Stimulated activated effector memory CD8-positive, alpha-beta T cell treated with anti-CD3 and anti-CD28 coated beads, Interleukin-12 subunit alpha, Interleukin-12 subunit beta, amount 100 ng/mL, for 72 hours (primary cell): ENCODE results near the gene SLC31A1.

ENCODE experiments used
- ATAC-seq: fragments of 150-1000 bp; cut with Tn5 transposase; 2 replicates; pipeline ENCODE4 v1.10.0; 2021
- DNase-seq, 2 donors: peaks; one replicate each; pipeline ENCODE4 v3.0.0; 2021 to 2022; ENCODE audit warnings: low spot score in 2 of 2
- H3K27ac Mint-ChIP-seq: one replicate; pipeline ENCODE4 v1.8.0; 2022; ENCODE audit warnings: mild to moderate bottlenecking, mixed read lengths
- H3K36me3 Mint-ChIP-seq: one replicate; pipeline ENCODE4 v1.8.0; 2022; ENCODE audit warnings: mild to moderate bottlenecking, mixed read lengths
- H3K4me1 Mint-ChIP-seq: one replicate; pipeline ENCODE4 v1.8.0; 2022; ENCODE audit warnings: mixed read lengths
- H3K4me3 Mint-ChIP-seq: one replicate; pipeline ENCODE4 v1.8.0; 2022; ENCODE audit warnings: mild to moderate bottlenecking, mixed read lengths
- H3K9me3 Mint-ChIP-seq: one replicate; pipeline ENCODE4 v1.8.0; 2022; ENCODE audit warnings: mixed read lengths

The SLC31A1 gene

DNA sequence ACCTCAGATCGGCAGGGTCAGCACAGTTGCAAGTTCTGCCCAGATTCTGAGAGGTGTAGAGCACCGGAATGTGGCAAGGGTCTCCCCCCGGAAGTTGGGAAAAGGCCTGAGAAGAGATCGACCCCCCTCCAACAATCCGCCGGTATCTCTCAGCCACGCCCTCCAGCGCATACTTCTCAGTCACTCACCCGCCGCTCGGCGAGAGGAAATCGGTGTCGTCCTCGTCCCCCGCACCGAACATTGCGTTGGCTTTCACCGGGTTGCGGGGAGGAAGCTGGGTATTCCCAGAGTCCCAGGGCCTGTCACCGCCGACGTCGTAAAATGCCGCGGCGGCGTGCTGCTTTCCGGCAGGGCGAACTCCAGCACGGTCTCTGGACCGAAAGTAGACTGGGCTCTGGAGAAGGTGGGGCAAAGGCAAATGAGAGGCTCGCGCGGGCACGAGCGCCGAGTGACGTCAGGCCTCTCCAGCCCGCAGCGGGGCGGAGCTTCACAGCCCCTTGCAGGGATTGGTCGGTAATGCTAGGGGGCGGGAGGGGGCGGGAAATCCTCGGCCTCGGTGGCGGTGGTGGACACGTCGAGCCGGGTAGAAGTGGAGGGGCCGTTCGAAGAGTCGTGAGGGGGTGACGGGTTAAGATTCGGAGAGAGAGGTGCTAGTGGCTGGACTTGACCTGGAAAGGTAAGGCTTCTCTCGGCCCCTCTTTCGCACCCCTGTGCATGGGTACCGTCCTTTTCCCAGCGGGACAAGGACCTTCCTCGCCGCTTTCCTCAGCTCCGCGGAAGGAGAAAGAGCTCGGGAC, at the start of gene SLC31A1, which contains the start of gene FKBP15:
Gene SLC31A1, plus strand, starts transcription at position 542 of the 797 bp plus-strand sequence. CDS start 34,605 bp downstream, outside the sequence.
Gene FKBP15, minus strand, starts transcription at position 275 of the 797 bp plus-strand sequence. Its CDS starts 34 bp downstream, at position 241.
- ATAC-seq (peak; percentile 95), DNase-seq (peak; percentile 92 to 97)
- peaks cover 37% of the 10 kb centered on the region for H3K36me3 Mint-ChIP-seq
- H3K9me3 Mint-ChIP-seq: no peaks in the 10 kb centered on the region
- H3K4me3 Mint-ChIP-seq: peak within 1 kb of the TSS; percentile 93
- peaks cover 19% of the 10 kb centered on the region for H3K4me1 Mint-ChIP-seq
- peak within 1 kb of the TSS; percentile 95 for H3K27ac Mint-ChIP-seq

DNA sequence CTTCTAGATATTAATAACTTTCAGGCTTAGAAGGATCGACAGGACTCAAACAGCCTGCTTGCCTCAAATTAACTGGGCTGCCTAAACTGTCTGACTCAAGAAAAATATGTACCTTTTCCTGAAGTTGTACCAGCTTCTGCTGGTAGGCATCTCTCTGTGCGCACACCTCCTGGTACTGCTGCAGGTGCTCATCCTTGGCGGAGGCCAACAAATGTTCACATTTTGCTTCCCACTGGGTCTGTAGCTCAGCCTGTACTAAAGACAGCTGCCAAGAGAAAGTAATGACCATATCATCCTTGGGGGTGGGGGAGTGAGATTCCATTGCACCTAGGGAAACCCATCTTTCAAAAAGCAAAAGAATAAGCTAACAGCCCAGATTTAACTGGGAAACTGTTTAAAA, 48.0 kb upstream of the SLC31A1 start:
- ATAC-seq: no peak
- H3K9me3 Mint-ChIP-seq: no peaks in the 10 kb centered on the region
- H3K4me3 Mint-ChIP-seq: no peak overlapping the region
- H3K36me3 Mint-ChIP-seq: peaks cover 100% of the 10 kb centered on the region
- no peaks in the 10 kb centered on the region for H3K4me1 Mint-ChIP-seq
- no peak overlapping the region for H3K27ac Mint-ChIP-seq
- no peak for DNase-seq

DNA sequence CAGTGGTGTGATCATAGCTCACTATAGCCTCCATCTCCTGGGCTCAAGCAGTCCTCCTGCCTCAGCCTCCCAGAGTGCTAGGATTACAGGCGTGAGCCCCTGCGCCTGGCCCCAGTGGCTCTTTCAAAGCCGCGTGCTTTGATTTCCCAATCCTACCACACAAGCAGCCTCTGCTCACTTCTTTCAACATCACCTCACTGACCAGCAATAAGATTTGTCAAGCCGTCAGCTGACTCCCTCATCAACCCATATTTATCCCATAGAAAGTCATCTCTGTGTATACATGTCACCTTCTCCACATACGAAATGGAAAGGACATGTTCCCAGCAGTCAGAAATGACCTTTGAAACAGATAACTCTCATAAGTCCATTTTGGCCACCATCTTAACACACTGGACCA, 44.5 kb upstream of the SLC31A1 start:
- no peak overlapping the region for H3K27ac Mint-ChIP-seq
- no peaks in the 10 kb centered on the region for H3K9me3 Mint-ChIP-seq
- no peak overlapping the region for H3K4me3 Mint-ChIP-seq
- DNase-seq (no peak), ATAC-seq (no peak)
- H3K36me3 Mint-ChIP-seq: peaks cover 100% of the 10 kb centered on the region
- no peaks in the 10 kb centered on the region for H3K4me1 Mint-ChIP-seq

- H3K4me1 Mint-ChIP-seq: no peaks in the 10 kb centered on the region
- H3K36me3 Mint-ChIP-seq: peaks cover 100% of the 10 kb centered on the region
- no peaks in the 10 kb centered on the region for H3K9me3 Mint-ChIP-seq
- DNase-seq: no peak
- no peak for ATAC-seq
- H3K4me3 Mint-ChIP-seq: no peak overlapping the region
- H3K27ac Mint-ChIP-seq: no peak overlapping the region
Observed at GRCh38 chr9:113177251-113177650, 44.1 kb upstream of the SLC31A1 start.

DNA sequence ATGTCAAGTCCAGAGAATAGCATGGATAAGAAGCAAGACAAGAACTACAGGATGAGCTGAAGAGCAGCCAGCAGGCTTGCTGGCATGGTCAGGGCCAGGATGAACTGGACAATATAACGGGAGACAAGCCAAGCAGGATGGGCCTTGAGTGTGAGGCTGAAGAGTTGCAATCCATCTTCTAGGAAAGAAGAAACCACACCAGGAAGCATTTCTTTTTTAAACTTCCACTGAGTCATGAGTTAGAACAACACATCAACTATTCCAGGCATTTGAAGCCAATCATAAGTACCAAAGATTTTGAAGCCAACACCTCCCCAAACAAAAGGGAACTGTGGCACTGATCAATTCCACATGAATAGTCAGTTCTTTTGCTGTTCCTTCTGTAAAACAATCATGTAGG, 43.3 kb upstream of the SLC31A1 start:
- ATAC-seq: no peak
- DNase-seq: no peak
- H3K9me3 Mint-ChIP-seq: no peaks in the 10 kb centered on the region
- H3K4me1 Mint-ChIP-seq: no peaks in the 10 kb centered on the region
- H3K4me3 Mint-ChIP-seq: no peak overlapping the region
- H3K27ac Mint-ChIP-seq: peak overlapping the region; percentile 6
- peaks cover 100% of the 10 kb centered on the region for H3K36me3 Mint-ChIP-seq

GRCh38 chr9:113179839-113180238, 41.5 kb upstream of the SLC31A1 start:
- no peaks in the 10 kb centered on the region for H3K4me1 Mint-ChIP-seq
- H3K27ac Mint-ChIP-seq: no peak overlapping the region
- H3K36me3 Mint-ChIP-seq: peaks cover 100% of the 10 kb centered on the region
- DNase-seq (no peak), ATAC-seq (no peak)
- no peaks in the 10 kb centered on the region for H3K9me3 Mint-ChIP-seq
- no peak overlapping the region for H3K4me3 Mint-ChIP-seq

GRCh38 chr9:113181165-113181564, 40.2 kb upstream of the SLC31A1 start:
- peak overlapping the region; percentile 18 for H3K27ac Mint-ChIP-seq

DNA sequence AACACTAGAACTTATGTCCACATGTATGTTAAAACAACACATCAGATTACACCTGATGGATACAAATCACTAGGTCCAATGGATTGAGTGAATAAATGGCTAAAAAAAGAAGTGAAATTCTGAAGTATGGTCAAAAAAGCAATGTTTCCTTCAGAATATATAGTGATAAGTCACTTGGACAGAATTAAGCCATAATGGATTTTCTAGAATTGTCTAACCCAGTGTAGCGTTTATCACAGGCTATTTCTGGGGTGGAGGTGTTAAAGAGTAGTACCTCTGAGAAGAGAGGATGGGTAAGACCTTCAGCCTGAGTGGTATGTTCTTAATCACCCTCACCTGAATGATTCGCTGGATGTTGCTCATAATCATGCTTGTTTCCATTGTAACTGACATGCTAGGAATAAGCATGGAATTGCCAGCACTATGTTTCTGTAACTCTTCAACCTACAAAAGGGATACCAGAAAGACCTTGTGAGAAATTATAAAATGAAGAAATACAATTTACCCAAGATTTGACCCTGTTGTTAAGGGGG, 37.3 kb upstream of the SLC31A1 start:
- H3K4me3 Mint-ChIP-seq: no peak overlapping the region
- H3K4me1 Mint-ChIP-seq: no peaks in the 10 kb centered on the region
- no peaks in the 10 kb centered on the region for H3K9me3 Mint-ChIP-seq
- H3K36me3 Mint-ChIP-seq: peaks cover 100% of the 10 kb centered on the region
- peak overlapping the region; percentile 50 for H3K27ac Mint-ChIP-seq
- peak; percentile 37 for ATAC-seq
- no peak for DNase-seq

More at GRCh38 chr9:113181165-113181564, 40.2 kb upstream of the SLC31A1 start:
- Mint-ChIP-seq H3K9me3 (no peaks in the 10 kb centered on the region), H3K4me3 (no peak overlapping the region), H3K4me1 (no peaks in the 10 kb centered on the region), H3K36me3 (peaks cover 100% of the 10 kb centered on the region)
- DNase-seq: no peak
- ATAC-seq: no peak

- Mint-ChIP-seq H3K27ac (peak overlapping the region; percentile 50), H3K4me1 (no peaks in the 10 kb centered on the region), H3K36me3 (peaks cover 100% of the 10 kb centered on the region), H3K9me3 (no peaks in the 10 kb centered on the region), H3K4me3 (no peak overlapping the region)
- DNase-seq (no peak), ATAC-seq (no peak)
Observed at GRCh38 chr9:113184539-113184938, 36.8 kb upstream of the SLC31A1 start.

GRCh38 chr9:113185271-113185670, 36.1 kb upstream of the SLC31A1 start:
- ATAC-seq (no peak), DNase-seq (no peak)
- Mint-ChIP-seq H3K4me3 (no peak overlapping the region), H3K36me3 (peaks cover 100% of the 10 kb centered on the region), H3K4me1 (no peaks in the 10 kb centered on the region), H3K27ac (peak overlapping the region; percentile 50), H3K9me3 (no peaks in the 10 kb centered on the region)

DNA sequence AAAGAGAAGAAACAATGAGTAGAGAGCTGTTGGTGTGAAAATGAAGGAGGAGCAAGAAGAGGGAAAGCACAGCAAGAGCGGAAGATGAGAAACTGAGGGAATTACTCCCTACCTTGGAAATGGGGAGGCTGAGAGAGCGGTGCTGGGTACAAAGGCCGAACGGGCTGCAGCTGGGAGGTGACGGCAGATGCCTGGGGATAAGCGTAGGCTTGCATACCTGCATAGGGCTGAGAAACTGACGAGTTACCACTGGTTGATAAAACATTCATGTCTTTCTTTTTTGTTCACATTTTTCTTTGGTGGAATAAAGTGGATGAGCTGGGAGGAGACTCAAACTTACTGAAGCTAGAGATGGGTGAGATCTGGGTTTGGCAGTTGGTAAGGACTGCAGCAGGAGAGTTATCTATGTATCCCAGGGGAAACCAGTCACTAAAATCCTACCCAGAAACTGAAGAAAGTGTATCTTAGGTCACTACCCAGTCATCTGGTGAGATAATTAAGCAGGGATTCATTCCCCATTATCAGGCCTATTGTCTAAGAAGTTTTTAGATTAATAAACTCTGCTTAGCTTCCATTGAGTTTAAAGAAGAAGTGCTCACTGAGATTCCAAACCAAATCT, 35.1 kb upstream of the SLC31A1 start:
- no peaks in the 10 kb centered on the region for H3K9me3 Mint-ChIP-seq
- ATAC-seq (no peak), DNase-seq (no peak)
- peaks cover 100% of the 10 kb centered on the region for H3K36me3 Mint-ChIP-seq
- H3K4me1 Mint-ChIP-seq: no peaks in the 10 kb centered on the region
- no peak overlapping the region for H3K4me3 Mint-ChIP-seq
- H3K27ac Mint-ChIP-seq: peak overlapping the region; percentile 51

DNA sequence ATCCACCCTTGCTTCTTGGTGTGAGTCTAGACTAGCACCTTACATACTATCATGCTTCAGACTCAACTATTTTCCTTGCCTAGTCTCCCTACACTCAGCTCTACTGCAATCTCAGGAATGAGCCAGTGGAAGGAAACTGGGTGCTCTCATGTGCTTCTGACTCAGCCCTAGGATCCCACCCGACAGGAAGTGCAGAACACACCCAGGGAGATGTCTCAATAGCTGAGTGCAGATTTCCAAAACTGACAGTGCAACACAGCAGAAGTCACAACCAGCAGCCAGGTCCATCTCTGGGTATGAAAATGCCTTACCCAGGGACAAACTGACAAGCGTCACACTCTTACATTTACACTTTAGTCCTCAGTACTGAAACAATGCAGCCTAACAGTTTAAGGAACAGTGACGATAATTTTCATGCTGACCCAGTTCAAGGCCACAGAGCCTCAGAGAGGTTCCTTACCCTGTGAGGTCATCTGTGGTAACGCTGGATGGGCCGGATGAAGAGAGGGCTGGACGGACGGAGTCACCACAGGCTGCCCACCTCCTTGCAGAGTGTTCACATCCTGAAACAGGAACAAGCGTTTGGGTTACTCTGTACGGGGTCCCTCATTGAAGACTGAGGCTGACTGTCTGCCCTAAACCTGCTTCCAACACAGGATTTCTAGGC, 33.3 kb upstream of the SLC31A1 start:
- Mint-ChIP-seq H3K36me3 (peaks cover 100% of the 10 kb centered on the region), H3K9me3 (no peaks in the 10 kb centered on the region), H3K27ac (peak overlapping the region; percentile 51), H3K4me1 (no peaks in the 10 kb centered on the region), H3K4me3 (no peak overlapping the region)
- DNase-seq (no peak), ATAC-seq (no peak)

- peaks cover 99% of the 10 kb centered on the region for H3K36me3 Mint-ChIP-seq
- DNase-seq (no peak), ATAC-seq (no peak)
- no peaks in the 10 kb centered on the region for H3K9me3 Mint-ChIP-seq
- H3K27ac Mint-ChIP-seq: no peak overlapping the region
- no peaks in the 10 kb centered on the region for H3K4me1 Mint-ChIP-seq
- no peak overlapping the region for H3K4me3 Mint-ChIP-seq
Observed at GRCh38 chr9:113192455-113192854, 28.9 kb upstream of the SLC31A1 start.

DNA sequence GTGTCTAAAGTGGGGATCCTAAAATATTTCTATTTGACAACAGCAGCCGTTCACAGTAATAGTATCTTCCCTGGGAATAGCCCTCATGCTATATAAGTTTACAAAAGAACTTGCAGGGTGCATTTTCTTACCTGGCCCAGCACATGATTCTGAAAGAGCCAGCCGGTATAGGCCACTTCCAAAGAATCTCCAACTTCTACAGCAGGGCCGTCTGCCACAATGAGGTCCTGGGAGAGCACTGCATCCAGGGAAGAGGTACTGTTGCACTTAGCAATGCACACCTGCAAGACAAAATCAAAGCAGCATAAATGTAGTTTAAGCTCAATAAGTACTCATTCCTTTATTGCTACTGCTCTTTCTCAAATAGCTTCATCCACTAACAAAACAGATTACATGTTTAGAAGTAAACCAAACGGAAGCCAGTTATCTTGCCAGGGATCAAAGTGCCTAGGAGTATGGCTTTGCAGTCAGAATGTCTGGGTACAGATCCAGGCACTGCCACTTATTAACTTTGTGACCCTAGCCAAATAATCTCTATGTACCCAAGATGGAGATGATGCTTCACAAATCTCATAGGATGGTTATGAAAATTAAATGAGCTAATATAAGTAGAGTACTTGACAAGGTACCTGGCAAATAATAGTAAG, 21.5 kb upstream of the SLC31A1 start:
- no peak overlapping the region for H3K27ac Mint-ChIP-seq

DNA sequence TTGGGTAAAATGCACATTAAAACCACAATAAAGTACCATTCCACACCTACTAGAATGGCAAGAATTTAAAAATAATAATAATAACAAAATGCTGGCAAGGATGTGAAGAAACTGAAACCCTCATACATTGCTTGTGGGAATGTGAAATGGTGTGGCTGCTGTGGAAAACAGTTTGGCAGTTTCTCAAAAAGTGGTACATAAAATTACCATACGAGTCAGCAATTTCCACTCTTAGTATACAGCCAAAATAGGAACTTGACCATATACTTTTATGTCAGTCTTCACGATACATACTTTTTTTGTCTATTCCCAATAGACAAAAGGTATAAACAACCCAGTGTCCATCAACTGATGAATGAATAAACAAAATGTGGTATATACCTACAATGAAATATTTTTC, 15.9 kb upstream of the SLC31A1 start:
- Mint-ChIP-seq H3K36me3 (peaks cover 100% of the 10 kb centered on the region), H3K4me1 (no peaks in the 10 kb centered on the region), H3K27ac (no peak overlapping the region), H3K9me3 (no peaks in the 10 kb centered on the region), H3K4me3 (no peak overlapping the region)
- DNase-seq (no peak), ATAC-seq (no peak)

More for the DNA sequence above, 21.5 kb upstream of the SLC31A1 start:
- no peak overlapping the region for H3K4me3 Mint-ChIP-seq
- ATAC-seq (no peak), DNase-seq (no peak)
- no peaks in the 10 kb centered on the region for H3K4me1 Mint-ChIP-seq
- H3K9me3 Mint-ChIP-seq: no peaks in the 10 kb centered on the region
- H3K36me3 Mint-ChIP-seq: peaks cover 99% of the 10 kb centered on the region
